Jurkat, Clone E6-1 (cell line): Measurements from ENCODE around the gene HLA-B. TPM values are rescaled to one million over a fixed set of nuclear protein-coding genes. Genes with fewer than 3 reads are reported as not detected.
"Not testable (repeated sequence)": the region's sequence is repeated elsewhere in the genome, so short reads cannot be mapped to it uniquely, and the experiment has no call there.

Source experiments
- DNase-seq: peaks from one replicate; pipeline ENCODE4 v3.0.0-alpha.2; 2011; ENCODE audit warnings: low read depth, low spot score
- H3K4me3 ChIP-seq: 2 replicates; pipeline ENCODE4 v1.5.1; 2011; ENCODE audit warnings: mild to moderate bottlenecking, low read length, control low read depth, moderate library complexity
- polyA plus RNA-seq: library from polyadenylated mRNA; unstranded; fragments of >200 nt; gene quantifications from one replicate; pipeline ENCODE4 v1.2.1, GENCODE V29; 2012; ENCODE audit warnings: missing spikeins; ENCODE audit not compliant: insufficient read length, insufficient read depth

Gene HLA-B
- 316 TPM for polyA plus RNA-seq

- H3K4me3 ChIP-seq: peak within 1 kb of the TSS; percentile 60
- peak; percentile 83 for DNase-seq
Measured at GRCh38 chr6:31356946-31357466, at the start of gene HLA-B. Gene HLA-B (minus strand): TSS chr6:31357179. CDS start chr6:31357158, 21 bp downstream.

GRCh38 chr6:31405996-31406395 is 49.0 kb upstream of the HLA-B start:
- H3K4me3 ChIP-seq: no peak overlapping the region
- DNase-seq: no peak

- H3K4me3 ChIP-seq: peak overlapping the region; percentile 65
- not testable (repeated sequence) for DNase-seq
Measured at GRCh38 chr6:31404061-31404364, 47.0 kb upstream of the HLA-B start.

GRCh38 chr6:31403283-31404060 is 46.5 kb upstream of the HLA-B start, which contains the start of gene MICA:
Gene MICA (plus strand): TSS chr6:31403595. CDS start chr6:31403633, 38 bp downstream.
- peak within 1 kb of the TSS; percentile 65 for H3K4me3 ChIP-seq
- peak; percentile 50 for DNase-seq

GRCh38 chr6:31402324-31403282 is 45.6 kb upstream of the HLA-B start:
- peak overlapping the region; percentile 65 for H3K4me3 ChIP-seq
- peak; percentile 41 for DNase-seq

GRCh38 chr6:31401403-31401802 is 44.4 kb upstream of the HLA-B start:
- H3K4me3 ChIP-seq: no peak overlapping the region
- peak; percentile 24 for DNase-seq

- H3K4me3 ChIP-seq: peak overlapping the region; percentile 72
- DNase-seq: peak; percentile 51
Measured at GRCh38 chr6:31400467-31401289, 43.7 kb upstream of the HLA-B start.

- DNase-seq: no peak
Measured at GRCh38 chr6:31399589-31400466, 42.8 kb upstream of the HLA-B start.

GRCh38 chr6:31397901-31398525 is 41.0 kb upstream of the HLA-B start:
- no peak for DNase-seq
- H3K4me3 ChIP-seq: no peak overlapping the region

More at GRCh38 chr6:31399589-31400466, 42.8 kb upstream of the HLA-B start:
- peak overlapping the region; percentile 72 for H3K4me3 ChIP-seq

- DNase-seq, H3K4me3 ChIP-seq: not testable (repeated sequence)
Measured at GRCh38 chr6:31397153-31397499, 40.1 kb upstream of the HLA-B start.

- DNase-seq: peak; percentile 63
- H3K4me3 ChIP-seq: no peak overlapping the region
Measured at GRCh38 chr6:31396422-31397152, 39.6 kb upstream of the HLA-B start.

- no peak for DNase-seq
- no peak overlapping the region for H3K4me3 ChIP-seq
Measured at GRCh38 chr6:31395832-31396231, 38.9 kb upstream of the HLA-B start.

- no peak for DNase-seq
- no peak overlapping the region for H3K4me3 ChIP-seq
Measured at GRCh38 chr6:31394381-31394780, 37.4 kb upstream of the HLA-B start.

GRCh38 chr6:31393932-31394331 is 37.0 kb upstream of the HLA-B start:
- no peak overlapping the region for H3K4me3 ChIP-seq
- no peak for DNase-seq

GRCh38 chr6:31389802-31390132 is 32.8 kb upstream of the HLA-B start:
- not testable (repeated sequence) for DNase-seq, H3K4me3 ChIP-seq

- DNase-seq, H3K4me3 ChIP-seq: not testable (repeated sequence)
Measured at GRCh38 chr6:31388916-31389801, 32.2 kb upstream of the HLA-B start.
